ENCODE data around the gene PPL. TPM values are rescaled to one million over a fixed set of nuclear protein-coding genes. Genes with fewer than 3 reads are reported as not detected.
"Not testable (repeated sequence)": the region's sequence is repeated elsewhere in the genome, so short reads cannot be mapped to it uniquely, and the experiment has no call there.

The PPL gene
- total RNA-seq, 2 experiments from 2014 or later: 0.05 TPM; not detected in 1

DNA sequence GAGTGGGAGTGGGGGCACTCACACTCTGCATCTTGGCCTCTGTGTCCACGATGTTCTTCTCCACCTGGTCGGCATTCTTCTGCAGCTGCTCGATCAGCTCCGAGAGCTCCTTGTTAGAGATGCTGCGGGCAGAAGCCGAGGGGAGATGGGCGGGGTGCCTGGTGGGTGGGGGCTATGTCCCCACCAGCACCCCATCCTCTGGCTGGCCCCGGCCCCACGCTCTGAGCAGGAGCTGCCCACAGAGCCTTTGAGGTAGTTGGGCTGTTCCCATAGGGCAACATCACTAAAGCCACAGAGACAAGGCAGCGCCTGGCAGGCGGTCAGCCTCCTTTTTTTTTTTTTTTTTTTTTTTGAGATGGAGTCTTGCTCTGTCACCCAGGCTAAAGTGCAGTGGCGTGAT is 26.1 kb downstream of the PPL start:
- Mint-ChIP-seq H3K9me3 (no peaks in the 10 kb centered on the region), H3K27ac (no peak overlapping the region), H3K4me1 (ENCODE audit: low read depth) (no peaks in the 10 kb centered on the region), H3K27me3 (peaks cover 1% of the 10 kb centered on the region), H3K36me3 (no peaks in the 10 kb centered on the region), H3K4me3 (no peak overlapping the region)
- POLR2A ChIA-PET: no interaction called here
- CTCF ChIA-PET: no interaction called here
- DNase-seq: no peak
- intact Hi-C loops (cut with micrococcal nuclease): no loop called here

DNA sequence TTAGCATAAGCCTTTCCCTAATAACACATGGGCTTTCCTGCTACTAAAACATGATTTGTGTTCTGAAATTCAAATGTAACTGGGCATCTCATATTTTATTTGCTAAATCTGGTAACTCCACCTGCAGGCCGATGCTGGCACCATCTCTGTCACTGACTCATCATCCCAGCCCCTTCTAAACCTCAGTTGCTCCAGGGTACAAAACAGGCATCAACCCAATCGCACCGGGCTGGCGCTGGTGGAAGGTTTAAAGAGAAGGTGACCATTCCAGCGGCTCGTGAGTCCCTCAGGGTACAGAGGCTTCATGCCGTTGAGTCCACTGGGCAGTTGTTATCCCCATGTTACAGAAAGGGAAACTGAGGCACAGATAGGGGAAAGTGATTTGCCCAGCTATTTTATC is 27.1 kb downstream of the PPL start:
- H3K36me3 Mint-ChIP-seq: no peaks in the 10 kb centered on the region
- POLR2A ChIA-PET: no interaction called here
- CTCF ChIA-PET: no interaction called here
- intact Hi-C loops (cut with micrococcal nuclease): no loop called here
- no peaks in the 10 kb centered on the region for H3K9me3 Mint-ChIP-seq
- DNase-seq: no peak
- peaks cover 1% of the 10 kb centered on the region for H3K27me3 Mint-ChIP-seq
- H3K27ac Mint-ChIP-seq: no peak overlapping the region
- H3K4me3 Mint-ChIP-seq: no peak overlapping the region
- H3K4me1 Mint-ChIP-seq (ENCODE audit: low read depth): no peaks in the 10 kb centered on the region

DNA sequence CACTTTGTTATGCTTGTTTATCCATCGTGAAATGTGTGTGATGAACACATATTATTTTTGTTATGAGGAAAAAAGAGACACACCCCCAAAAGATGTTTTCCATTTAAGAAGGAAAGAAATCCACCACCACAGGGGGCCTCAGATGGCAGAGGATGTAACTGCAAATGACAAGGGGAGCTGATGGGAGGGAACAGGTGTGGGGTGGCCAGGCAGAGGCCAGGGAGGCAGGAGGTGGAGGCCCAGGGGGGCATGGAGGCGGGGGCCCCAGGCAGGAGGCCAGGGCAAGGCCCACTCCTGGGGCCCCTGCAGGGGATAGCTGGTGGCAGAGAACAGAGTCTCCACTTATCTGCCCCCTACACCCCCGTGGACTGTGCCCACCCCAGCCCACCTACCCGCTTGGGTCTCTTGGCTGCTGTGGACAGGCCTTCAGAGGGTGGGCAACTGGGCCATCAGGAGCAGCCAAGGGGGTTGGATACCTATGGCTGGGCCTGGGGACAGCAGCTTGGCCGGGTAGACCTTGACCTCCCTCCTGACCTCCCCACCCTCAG is 28.0 kb downstream of the PPL start:
- H3K4me1 Mint-ChIP-seq (ENCODE audit: low read depth): no peaks in the 10 kb centered on the region
- POLR2A ChIA-PET: no interaction called here
- CTCF ChIA-PET: no interaction called here
- no peak overlapping the region for H3K27ac Mint-ChIP-seq
- peaks cover 6% of the 10 kb centered on the region for H3K27me3 Mint-ChIP-seq
- intact Hi-C loops (cut with micrococcal nuclease): no loop called here
- no peak overlapping the region for H3K4me3 Mint-ChIP-seq
- DNase-seq: no peak
- H3K36me3 Mint-ChIP-seq: no peaks in the 10 kb centered on the region
- no peaks in the 10 kb centered on the region for H3K9me3 Mint-ChIP-seq

DNA sequence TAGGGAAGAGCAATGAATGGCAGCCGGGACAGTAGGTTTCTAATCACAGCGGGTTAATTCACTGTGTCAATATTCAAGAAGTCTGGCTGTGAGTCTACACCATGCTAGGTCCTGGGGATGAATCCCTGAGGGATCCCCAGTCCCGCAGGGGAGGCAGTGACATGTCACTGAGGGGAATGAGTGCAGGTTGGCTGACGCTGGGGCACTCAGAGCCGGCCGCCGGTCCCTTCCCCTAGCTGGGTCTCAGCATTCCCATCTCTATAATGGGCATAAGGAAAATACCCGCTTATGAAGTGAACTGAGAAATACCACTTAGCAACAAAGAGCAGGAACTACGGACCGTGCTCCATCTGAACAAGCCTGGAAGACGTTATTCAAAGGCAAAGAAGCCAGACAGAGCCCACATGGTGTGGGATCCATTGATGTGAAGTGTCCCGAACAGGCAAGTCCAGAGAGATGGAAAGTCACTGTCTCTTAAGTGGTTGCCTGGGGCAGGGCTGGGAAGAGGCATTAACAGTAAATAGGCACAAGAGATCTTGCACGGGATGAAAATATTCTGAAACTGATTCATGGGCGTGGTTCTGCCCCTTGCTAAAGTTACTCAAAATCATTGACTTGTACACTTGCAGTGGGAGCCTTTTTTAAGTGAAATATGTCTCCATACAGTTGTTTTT is 31.9 kb downstream of the PPL start:
- H3K4me1 Mint-ChIP-seq (ENCODE audit: low read depth): no peaks in the 10 kb centered on the region
- intact Hi-C loops (cut with micrococcal nuclease): no loop called here
- DNase-seq: no peak
- no peak overlapping the region for H3K4me3 Mint-ChIP-seq
- no peak overlapping the region for H3K27ac Mint-ChIP-seq
- CTCF ChIA-PET: no interaction called here
- POLR2A ChIA-PET: no interaction called here
- peaks cover 14% of the 10 kb centered on the region for H3K27me3 Mint-ChIP-seq
- H3K36me3 Mint-ChIP-seq: no peaks in the 10 kb centered on the region
- no peaks in the 10 kb centered on the region for H3K9me3 Mint-ChIP-seq

DNA sequence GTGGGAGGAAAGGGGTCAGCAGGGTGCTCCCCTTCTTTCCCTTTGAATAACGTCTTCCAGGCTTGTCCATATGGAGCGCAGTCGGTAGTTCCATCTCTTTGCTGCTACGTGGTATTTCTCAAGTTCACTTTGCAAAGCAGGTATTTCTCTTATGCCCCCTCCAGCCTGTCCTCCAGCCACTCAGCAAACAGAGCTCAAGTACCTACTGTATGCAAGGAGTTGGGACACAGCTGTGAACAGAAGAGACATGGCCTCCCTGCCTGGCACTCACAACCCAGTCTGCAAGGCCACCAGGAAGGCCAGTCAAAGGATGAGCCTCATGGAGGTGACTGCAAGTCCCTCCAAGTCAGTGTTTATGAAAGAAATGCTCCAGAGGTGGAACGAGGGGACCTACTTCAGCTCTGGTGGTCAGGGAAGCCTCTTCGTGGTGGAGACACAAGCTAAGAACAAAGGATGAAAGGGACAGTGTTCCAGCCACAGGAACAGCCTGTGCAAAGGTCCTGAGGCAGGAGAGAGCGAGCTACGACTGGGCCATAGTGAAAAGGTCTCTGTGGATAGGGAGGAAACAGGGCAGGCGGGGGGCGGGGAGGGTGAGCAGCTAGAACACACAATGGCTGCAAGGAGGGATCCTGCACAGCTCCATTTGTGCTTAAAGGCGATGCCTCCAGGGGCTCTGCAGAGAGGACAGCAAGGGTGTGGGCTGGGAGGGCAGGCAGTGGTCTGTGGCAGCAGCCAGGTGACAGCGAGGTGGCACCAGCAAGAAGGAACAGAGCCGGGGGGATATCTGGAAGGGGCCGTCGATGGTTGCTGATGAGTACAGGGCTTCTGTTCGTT is 32.6 kb downstream of the PPL start:
- POLR2A ChIA-PET: no interaction called here
- CTCF ChIA-PET: no interaction called here
- intact Hi-C loops (cut with micrococcal nuclease): no loop called here

DNA sequence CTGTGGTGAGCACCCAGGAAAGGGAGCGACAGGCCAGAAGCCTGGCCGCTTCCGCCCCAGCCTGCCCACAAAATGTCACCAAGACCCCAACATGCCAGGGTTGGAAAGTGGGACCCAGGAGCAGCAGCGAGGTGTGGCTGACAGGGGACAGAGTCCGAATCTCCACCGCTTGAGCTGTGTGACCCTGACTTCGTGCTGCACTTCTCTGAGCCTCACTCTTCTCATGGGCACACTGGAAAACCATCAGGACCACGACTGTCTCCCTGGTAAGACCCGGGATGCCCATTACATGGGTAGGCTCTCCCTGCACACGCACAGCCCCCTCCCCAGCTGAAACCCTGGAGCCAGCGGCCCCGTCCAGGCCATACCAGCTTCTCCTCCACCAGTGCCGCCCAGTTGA is 34.9 kb downstream of the PPL start:
- no peak overlapping the region for H3K27ac Mint-ChIP-seq
- H3K4me1 Mint-ChIP-seq (ENCODE audit: low read depth): no peaks in the 10 kb centered on the region
- no peak for DNase-seq
- ChIA-PET CTCF (no interaction called here), POLR2A (no interaction called here)
- no peaks in the 10 kb centered on the region for H3K36me3 Mint-ChIP-seq
- no peak overlapping the region for H3K4me3 Mint-ChIP-seq
- intact Hi-C loops (cut with micrococcal nuclease): no loop called here
- peaks cover 14% of the 10 kb centered on the region for H3K27me3 Mint-ChIP-seq
- H3K9me3 Mint-ChIP-seq: no peaks in the 10 kb centered on the region

More for the DNA sequence above, 32.6 kb downstream of the PPL start:
- Mint-ChIP-seq H3K27me3 (peaks cover 14% of the 10 kb centered on the region), H3K4me3 (no peak overlapping the region), H3K9me3 (no peaks in the 10 kb centered on the region), H3K27ac (no peak overlapping the region), H3K4me1 (ENCODE audit: low read depth) (no peaks in the 10 kb centered on the region), H3K36me3 (no peaks in the 10 kb centered on the region)
- DNase-seq: no peak

DNA sequence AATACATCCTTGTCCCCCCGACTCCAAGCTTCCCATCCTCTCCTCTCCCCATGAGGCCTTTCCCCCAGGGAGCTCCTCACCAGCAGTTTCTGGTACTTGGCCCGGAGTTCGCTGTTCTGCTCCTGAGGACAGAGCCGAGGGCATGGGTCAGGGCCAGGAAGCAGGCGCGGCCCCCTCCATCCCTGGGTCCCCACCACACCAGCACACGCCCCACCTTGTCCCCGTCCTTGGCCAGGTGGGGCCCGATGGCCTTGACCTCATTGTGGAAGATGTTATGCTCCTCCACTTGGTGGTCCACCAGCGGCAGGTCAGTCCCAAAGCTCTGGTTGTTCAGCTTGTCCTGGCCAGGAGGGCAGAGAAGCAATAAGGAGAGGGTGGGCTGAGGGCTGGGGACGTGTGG is 36.2 kb downstream of the PPL start:
- CTCF ChIA-PET: no interaction called here
- Mint-ChIP-seq H3K4me1 (ENCODE audit: low read depth) (no peaks in the 10 kb centered on the region), H3K4me3 (no peak overlapping the region), H3K27ac (no peak overlapping the region), H3K9me3 (no peaks in the 10 kb centered on the region), H3K36me3 (no peaks in the 10 kb centered on the region), H3K27me3 (peaks cover 12% of the 10 kb centered on the region)
- intact Hi-C loops (cut with micrococcal nuclease): no loop called here
- POLR2A ChIA-PET: no interaction called here
- DNase-seq: no peak

DNA sequence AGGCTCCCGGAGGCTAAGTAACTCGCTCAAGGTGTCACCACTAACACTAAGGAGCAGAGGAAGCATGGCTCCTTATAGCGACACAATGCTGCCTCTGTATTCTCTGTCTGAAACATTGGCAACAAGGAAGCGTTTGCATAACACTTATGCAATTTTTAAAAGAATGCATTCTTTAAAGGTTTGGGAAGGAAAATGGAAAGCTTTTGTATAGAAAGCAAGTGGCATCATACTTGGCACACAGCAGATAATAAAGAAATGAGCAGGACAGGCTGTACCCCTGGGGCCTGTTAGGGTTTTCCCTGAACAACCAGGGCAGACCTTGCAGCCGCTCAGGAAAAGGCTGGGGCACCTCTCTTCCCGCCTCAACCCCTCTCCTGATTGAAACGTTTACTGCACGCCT is 36.9 kb downstream of the PPL start:
- H3K27ac Mint-ChIP-seq: no peak overlapping the region
- H3K4me3 Mint-ChIP-seq: no peak overlapping the region
- H3K36me3 Mint-ChIP-seq: no peaks in the 10 kb centered on the region
- no peak for DNase-seq
- POLR2A ChIA-PET: no interaction called here
- intact Hi-C loops (cut with micrococcal nuclease): no loop called here
- H3K4me1 Mint-ChIP-seq (ENCODE audit: low read depth): no peaks in the 10 kb centered on the region
- H3K27me3 Mint-ChIP-seq: peaks cover 12% of the 10 kb centered on the region
- no peaks in the 10 kb centered on the region for H3K9me3 Mint-ChIP-seq
- CTCF ChIA-PET: no interaction called here

DNA sequence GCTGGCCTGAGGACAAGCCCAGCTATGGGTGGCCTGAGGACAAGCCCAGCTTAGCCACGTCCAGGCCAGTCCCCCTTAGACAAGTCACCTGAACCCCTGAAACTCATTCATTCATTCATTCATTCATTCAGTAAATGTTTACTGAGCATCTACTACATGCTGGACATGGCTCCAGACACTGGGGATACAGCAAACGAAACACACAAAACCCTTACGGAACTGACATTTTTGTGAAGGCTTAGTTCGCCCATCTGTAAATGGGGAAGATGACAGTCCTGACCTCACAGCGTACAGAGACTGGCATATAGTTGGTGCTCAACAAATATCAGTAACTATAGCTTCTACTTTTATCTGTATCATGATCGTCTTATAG is 37.5 kb downstream of the PPL start:
- Mint-ChIP-seq H3K4me1 (ENCODE audit: low read depth) (no peaks in the 10 kb centered on the region), H3K27me3 (peaks cover 12% of the 10 kb centered on the region), H3K9me3 (no peaks in the 10 kb centered on the region), H3K36me3 (no peaks in the 10 kb centered on the region), H3K27ac (no peak overlapping the region), H3K4me3 (no peak overlapping the region)
- POLR2A ChIA-PET: no interaction called here
- intact Hi-C loops (cut with micrococcal nuclease): no loop called here
- CTCF ChIA-PET: no interaction called here
- no peak for DNase-seq

DNA sequence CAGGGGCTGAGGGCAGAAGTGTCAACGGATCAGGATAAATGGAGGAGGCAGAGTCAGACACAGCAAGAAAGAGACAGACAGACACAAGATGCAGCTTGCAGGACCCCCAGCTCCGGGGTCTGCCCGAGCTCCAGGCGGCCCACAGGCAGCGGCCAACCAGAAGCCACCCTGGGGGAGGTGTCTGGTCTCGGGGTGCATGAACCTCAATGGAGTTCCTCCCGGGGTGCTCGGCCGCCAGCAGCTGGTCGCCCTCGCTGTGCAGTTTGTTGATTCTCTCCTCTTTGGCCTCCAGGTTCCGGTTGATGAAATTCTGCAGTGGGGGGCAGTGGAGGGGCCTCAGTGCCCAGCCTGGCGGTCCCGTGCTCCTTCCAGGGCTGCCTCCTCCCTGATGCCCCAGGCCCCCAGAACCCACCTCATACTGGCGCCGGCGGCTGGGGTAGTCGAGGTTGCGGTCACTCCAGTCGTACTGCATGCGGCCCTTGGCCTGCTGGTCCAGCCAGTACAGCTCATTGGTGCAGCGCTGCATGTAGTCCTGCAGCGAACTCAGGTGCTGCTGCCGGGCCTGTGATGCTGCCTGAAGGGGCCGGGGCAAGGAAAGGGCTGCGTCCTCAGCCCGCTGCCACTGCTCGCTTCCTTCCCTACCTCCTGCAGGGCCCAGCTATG is 38.0 kb downstream of the PPL start:
- no peak for DNase-seq
- no peak overlapping the region for H3K4me3 Mint-ChIP-seq
- intact Hi-C loops (cut with micrococcal nuclease): no loop called here
- CTCF ChIA-PET: no interaction called here
- H3K27ac Mint-ChIP-seq: no peak overlapping the region
- H3K36me3 Mint-ChIP-seq: no peaks in the 10 kb centered on the region
- H3K27me3 Mint-ChIP-seq: peaks cover 7% of the 10 kb centered on the region
- H3K9me3 Mint-ChIP-seq: no peaks in the 10 kb centered on the region
- H3K4me1 Mint-ChIP-seq (ENCODE audit: low read depth): no peaks in the 10 kb centered on the region
- POLR2A ChIA-PET: no interaction called here

DNA sequence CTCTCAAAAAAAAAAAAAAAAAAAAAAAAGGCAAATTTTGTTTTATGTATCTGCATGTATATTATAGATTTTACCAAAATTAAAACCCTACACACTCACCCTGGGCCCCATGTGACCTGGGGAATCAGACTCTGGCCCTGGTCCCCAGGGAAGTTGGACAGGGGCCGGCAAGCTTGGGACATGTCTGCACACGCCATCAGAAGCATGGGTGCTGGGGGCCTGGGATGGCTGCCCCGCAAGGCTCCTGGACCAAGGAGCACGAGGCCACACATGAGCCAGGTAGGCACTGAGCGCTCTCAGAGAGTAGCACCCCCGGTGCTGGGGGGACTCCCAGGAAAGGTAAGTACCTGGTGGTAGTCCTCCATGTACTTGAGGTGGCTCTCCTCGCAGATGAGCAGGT is 39.6 kb downstream of the PPL start:
- no peaks in the 10 kb centered on the region for H3K9me3 Mint-ChIP-seq
- H3K4me3 Mint-ChIP-seq: no peak overlapping the region
- H3K36me3 Mint-ChIP-seq: no peaks in the 10 kb centered on the region
- DNase-seq: no peak
- H3K27ac Mint-ChIP-seq: no peak overlapping the region
- H3K4me1 Mint-ChIP-seq (ENCODE audit: low read depth): no peaks in the 10 kb centered on the region
- CTCF ChIA-PET: no interaction called here
- H3K27me3 Mint-ChIP-seq: peaks cover 2% of the 10 kb centered on the region
- POLR2A ChIA-PET: no interaction called here
- intact Hi-C loops (cut with micrococcal nuclease): no loop called here

DNA sequence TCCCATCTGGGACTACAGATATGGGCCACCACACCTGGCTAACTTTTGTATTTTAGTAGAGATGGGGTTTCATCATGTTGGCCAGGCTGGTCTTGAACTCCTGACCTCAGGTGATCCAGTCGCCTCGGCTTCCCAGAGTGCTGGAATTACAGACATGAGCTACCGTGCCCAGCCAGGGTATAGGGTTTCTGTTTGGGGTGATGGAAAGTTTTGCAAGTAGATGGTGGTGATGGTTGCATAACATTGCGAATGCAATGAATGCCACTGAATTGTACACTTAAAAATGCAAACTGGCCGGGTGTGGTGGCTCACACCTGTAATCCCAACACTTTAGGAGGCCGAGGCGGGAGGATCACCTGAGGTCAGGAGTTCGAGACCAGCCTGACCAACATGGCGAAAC is 40.2 kb downstream of the PPL start:
- intact Hi-C loops (cut with micrococcal nuclease); DNase-seq; CTCF ChIA-PET; H3K27ac Mint-ChIP-seq; H3K27me3 Mint-ChIP-seq; POLR2A ChIA-PET; H3K9me3 Mint-ChIP-seq; H3K4me1 Mint-ChIP-seq (ENCODE audit: low read depth); H3K4me3 Mint-ChIP-seq; H3K36me3 Mint-ChIP-seq: not testable (repeated sequence)

DNA sequence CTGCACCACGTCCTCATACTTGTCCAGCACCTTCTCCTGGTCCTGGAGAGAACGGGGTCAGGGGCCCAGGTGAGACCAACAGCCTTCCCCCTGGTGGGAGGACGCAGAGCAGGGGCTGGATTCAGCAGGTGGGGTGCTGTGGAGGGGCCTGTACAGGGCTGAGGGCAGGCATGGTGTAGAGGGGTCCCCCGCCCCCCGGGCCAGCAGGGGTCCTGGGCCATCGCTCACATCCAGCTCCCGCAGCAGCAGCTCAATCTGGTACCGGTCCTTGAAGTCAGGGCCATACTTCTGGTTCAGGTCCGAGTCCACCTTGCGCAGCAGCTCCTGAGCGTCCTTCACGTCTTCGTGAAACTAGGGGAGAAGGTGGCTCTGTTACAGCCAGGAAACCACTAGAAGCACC is 41.6 kb downstream of the PPL start:
- Mint-ChIP-seq H3K4me1 (ENCODE audit: low read depth) (no peaks in the 10 kb centered on the region), H3K27me3 (no peaks in the 10 kb centered on the region), H3K9me3 (no peaks in the 10 kb centered on the region), H3K4me3 (no peak overlapping the region), H3K27ac (no peak overlapping the region), H3K36me3 (no peaks in the 10 kb centered on the region)
- ChIA-PET POLR2A (no interaction called here), CTCF (interaction anchor here (0.7 kb wide), 1 partner anchor 10 kb away, joined by 3 read pairs; no protein-coding TSS in a partner anchor)
- no peak for DNase-seq
- intact Hi-C loops (cut with micrococcal nuclease): no loop called here
